OCI-M2 (cell line): ENCODE results near the gene SLC26A11.

ENCODE experiments used
- DNase-seq: peaks from one replicate; lab custom pipeline; 2025; ENCODE audit not compliant: unreplicated experiment; lab: John Stamatoyannopoulos, UW

The SLC26A11 gene

GRCh38 chr17:80216473-80217456 is 3.5 kb upstream of the SLC26A11 start:
- no peak for DNase-seq

GRCh38 chr17:80217703-80218362 is 2.4 kb upstream of the SLC26A11 start:
- no peak for DNase-seq

- DNase-seq = no peak
These were observed 1.8 kb upstream of the SLC26A11 start for GRCh38 chr17:80218391-80218790.

- peak; percentile 38 for DNase-seq
These were observed 1.0 kb upstream of the SLC26A11 start for GRCh38 chr17:80219013-80219762.

GRCh38 chr17:80219763-80220053 is 519 bp upstream of the SLC26A11 start:
- DNase-seq = no peak

GRCh38 chr17:80220736-80221215 is 549 bp downstream of the SLC26A11 start:
- DNase-seq = no peak

GRCh38 chr17:80221351-80222105 is 1.3 kb downstream of the SLC26A11 start:
- DNase-seq = no peak

- no peak for DNase-seq
These were observed 2.3 kb downstream of the SLC26A11 start for GRCh38 chr17:80222376-80223141.

GRCh38 chr17:80223142-80223815 is 3.1 kb downstream of the SLC26A11 start:
- DNase-seq = no peak

GRCh38 chr17:80223838-80224497 is 3.7 kb downstream of the SLC26A11 start:
- no peak for DNase-seq

GRCh38 chr17:80224683-80225082 is 4.5 kb downstream of the SLC26A11 start:
- no peak for DNase-seq

GRCh38 chr17:80225230-80225629 is 5.0 kb downstream of the SLC26A11 start:
- DNase-seq = no peak

GRCh38 chr17:80227156-80227555 is 6.9 kb downstream of the SLC26A11 start:
- no peak for DNase-seq

- DNase-seq = no peak
These were observed 7.4 kb downstream of the SLC26A11 start for GRCh38 chr17:80227666-80228065.

- no peak for DNase-seq
These were observed 8.2 kb downstream of the SLC26A11 start for GRCh38 chr17:80228477-80228876.

GRCh38 chr17:80229011-80229410 is 8.8 kb downstream of the SLC26A11 start:
- DNase-seq = no peak

- DNase-seq = no peak
These were observed 12.2 kb downstream of the SLC26A11 start for GRCh38 chr17:80232438-80232837.

GRCh38 chr17:80233202-80233601 is 13.0 kb downstream of the SLC26A11 start:
- DNase-seq = no peak

- no peak for DNase-seq
These were observed 16.7 kb downstream of the SLC26A11 start for GRCh38 chr17:80236911-80237310.
